Ascending aorta (tissue), 2 donors: Measurements from ENCODE around the gene LYRM4. TPM values are rescaled to one million over a fixed set of nuclear protein-coding genes. Genes with fewer than 3 reads are reported as not detected.

Source experiments
- DNase-seq, 2 donors: peaks; one replicate each; pipeline ENCODE4 v3.0.0-alpha.2; 2019; ENCODE audit warnings: low spot score in 2 of 2
- H3K27ac ChIP-seq, 2 donors: fragments of 200-600 bp; sonication (generic); one replicate each; pipeline ENCODE4 v1.5.1; 2016 to 2017; ENCODE audit warnings: mild to moderate bottlenecking in 1 of 2
- H3K27me3 ChIP-seq: fragments of 200-600 bp; sonication (generic); one replicate; pipeline ENCODE4 v1.5.1; 2017
- H3K36me3 ChIP-seq, 2 donors: fragments of 200-600 bp; sonication (generic); one replicate each; pipeline ENCODE4 v1.5.1; 2016
- H3K4me1 ChIP-seq, 2 donors: fragments of 200-600 bp; sonication (generic); one replicate each; pipeline ENCODE4 v1.5.1; 2016 to 2017; ENCODE audit warnings: mild to moderate bottlenecking in 1 of 2
- H3K4me3 ChIP-seq, 2 donors: fragments of 200-600 bp; sonication (generic); one replicate each; pipeline ENCODE4 v1.5.1; 2016 to 2017; ENCODE audit warnings: mild to moderate bottlenecking in 1 of 2
- H3K9me3 ChIP-seq, 2 donors: fragments of 200-600 bp; sonication (generic); one replicate each; pipeline ENCODE4 v1.5.1; 2016
- intact Hi-C: fragments of 100-400 bp; cut with DNase I; formaldehyde crosslinking; loops from one replicate; pipeline ENCODE4 v1.15.1; 2023
- total RNA-seq: library from RNA; depleted of rRNA; stranded (reverse); fragments of >200 nt; gene quantifications from one replicate; pipeline ENCODE4 v1.1.0, GENCODE V29; 2016
- TF ChIP-seq, protein P1 (sequence below), 3 experiments: fragments of 200-600 bp in 2 of 3; fragments of 450-650 bp in 1 of 3; sonication (generic) in 2 of 3; IDR thresholded peaks; one replicate each; pipeline ENCODE4 v1.5.1; 2016 to 2019; ENCODE audit warnings: antibody characterized with exemption in 3 of 3, mild to moderate bottlenecking in 1 of 3, moderate library complexity in 1 of 3

Gene LYRM4
- total RNA-seq, 1 donor from 2014 or later, result 10.5 TPM

DNA sequence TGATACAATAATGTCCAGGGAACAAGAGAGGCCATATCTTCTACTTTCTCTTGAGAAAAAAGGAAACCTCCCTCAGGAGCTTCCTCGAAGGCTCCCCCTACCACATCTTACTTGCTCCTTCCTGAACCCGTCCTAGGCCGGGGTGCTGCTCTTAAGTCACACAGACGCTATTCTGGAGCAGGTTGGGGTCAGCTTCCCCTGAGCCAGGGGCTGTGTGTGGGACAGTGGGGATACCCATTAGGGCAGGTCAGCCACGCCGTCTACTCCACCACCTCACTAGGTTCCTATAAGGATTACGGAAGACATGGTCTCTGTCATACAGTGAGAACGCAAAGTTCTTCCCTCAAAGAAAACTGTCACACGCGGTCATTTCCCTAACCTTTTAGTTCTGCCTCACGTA is 183.8 kb downstream of the LYRM4 start:
- no peak for DNase-seq
- H3K4me1 ChIP-seq, result no peaks in the 10 kb centered on the region
- no peaks in the 10 kb centered on the region for H3K27me3 ChIP-seq
- no peak overlapping the region for H3K27ac ChIP-seq
- H3K4me3 ChIP-seq, result no peak overlapping the region
- no peaks in the 10 kb centered on the region for H3K36me3 ChIP-seq
- TF ChIP-seq, protein P1, sequence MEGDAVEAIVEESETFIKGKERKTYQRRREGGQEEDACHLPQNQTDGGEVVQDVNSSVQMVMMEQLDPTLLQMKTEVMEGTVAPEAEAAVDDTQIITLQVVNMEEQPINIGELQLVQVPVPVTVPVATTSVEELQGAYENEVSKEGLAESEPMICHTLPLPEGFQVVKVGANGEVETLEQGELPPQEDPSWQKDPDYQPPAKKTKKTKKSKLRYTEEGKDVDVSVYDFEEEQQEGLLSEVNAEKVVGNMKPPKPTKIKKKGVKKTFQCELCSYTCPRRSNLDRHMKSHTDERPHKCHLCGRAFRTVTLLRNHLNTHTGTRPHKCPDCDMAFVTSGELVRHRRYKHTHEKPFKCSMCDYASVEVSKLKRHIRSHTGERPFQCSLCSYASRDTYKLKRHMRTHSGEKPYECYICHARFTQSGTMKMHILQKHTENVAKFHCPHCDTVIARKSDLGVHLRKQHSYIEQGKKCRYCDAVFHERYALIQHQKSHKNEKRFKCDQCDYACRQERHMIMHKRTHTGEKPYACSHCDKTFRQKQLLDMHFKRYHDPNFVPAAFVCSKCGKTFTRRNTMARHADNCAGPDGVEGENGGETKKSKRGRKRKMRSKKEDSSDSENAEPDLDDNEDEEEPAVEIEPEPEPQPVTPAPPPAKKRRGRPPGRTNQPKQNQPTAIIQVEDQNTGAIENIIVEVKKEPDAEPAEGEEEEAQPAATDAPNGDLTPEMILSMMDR (IDR thresholded peaks at IDR 0.05), result no peak
- H3K9me3 ChIP-seq, result no peaks in the 10 kb centered on the region
- intact Hi-C loops, result no loop called here

DNA sequence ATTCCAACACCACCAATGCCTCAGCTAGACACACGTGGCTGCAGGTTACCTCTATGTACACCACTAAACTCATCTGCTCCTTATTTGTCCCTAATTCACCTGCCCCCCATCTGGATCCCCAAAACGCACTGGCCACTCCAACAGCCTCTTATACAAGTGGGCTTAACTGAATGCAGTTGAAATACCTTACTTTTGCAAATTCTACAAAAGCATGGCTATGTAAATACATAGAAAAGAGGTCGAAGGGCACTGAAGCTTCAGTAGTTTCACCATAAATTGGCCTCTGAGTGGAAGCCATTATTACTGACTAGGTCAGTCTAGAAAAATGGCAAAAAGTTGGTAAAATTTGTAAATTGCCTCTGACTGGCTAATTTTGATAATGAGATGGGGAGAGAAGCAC is 186.8 kb downstream of the LYRM4 start:
- DNase-seq, result no peak
- no peaks in the 10 kb centered on the region for H3K27me3 ChIP-seq
- TF ChIP-seq, protein P1 (IDR thresholded peaks at IDR 0.05), result no peak
- no peaks in the 10 kb centered on the region for H3K36me3 ChIP-seq
- no peaks in the 10 kb centered on the region for H3K4me1 ChIP-seq
- H3K4me3 ChIP-seq, result no peak overlapping the region
- intact Hi-C loops, result no loop called here
- H3K9me3 ChIP-seq, result no peaks in the 10 kb centered on the region
- H3K27ac ChIP-seq, result no peak overlapping the region

DNA sequence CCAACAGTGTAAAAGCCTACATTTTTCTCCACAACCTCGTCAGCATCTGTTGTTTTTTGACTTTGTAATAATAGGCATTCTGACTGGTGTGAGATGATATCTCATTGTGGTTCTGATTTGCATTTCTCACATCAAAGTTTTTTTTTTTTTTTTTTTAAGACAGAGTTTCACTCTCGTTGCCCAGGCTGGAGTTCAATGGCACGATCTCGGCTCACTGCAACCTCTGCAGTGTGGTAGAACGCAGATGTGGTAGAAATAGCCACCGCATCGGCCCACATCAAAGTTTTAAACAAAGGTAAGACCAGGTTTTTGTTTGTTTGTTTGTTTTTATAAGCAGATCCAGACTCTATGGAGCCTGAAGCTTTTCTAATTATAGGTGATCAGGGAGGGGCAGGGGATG is 188.3 kb downstream of the LYRM4 start:
- TF ChIP-seq, protein P1 (IDR thresholded peaks at IDR 0.05), result no peak
- Histone ChIP-seq H3K36me3 (no peaks in the 10 kb centered on the region), H3K9me3 (peaks cover 0 to under 1% of the 10 kb centered on the region in 2 donors), H3K27me3 (no peaks in the 10 kb centered on the region), H3K4me1 (no peaks in the 10 kb centered on the region), H3K27ac (no peak overlapping the region), H3K4me3 (no peak overlapping the region)
- DNase-seq, result no peak
- intact Hi-C loops, result no loop called here

DNA sequence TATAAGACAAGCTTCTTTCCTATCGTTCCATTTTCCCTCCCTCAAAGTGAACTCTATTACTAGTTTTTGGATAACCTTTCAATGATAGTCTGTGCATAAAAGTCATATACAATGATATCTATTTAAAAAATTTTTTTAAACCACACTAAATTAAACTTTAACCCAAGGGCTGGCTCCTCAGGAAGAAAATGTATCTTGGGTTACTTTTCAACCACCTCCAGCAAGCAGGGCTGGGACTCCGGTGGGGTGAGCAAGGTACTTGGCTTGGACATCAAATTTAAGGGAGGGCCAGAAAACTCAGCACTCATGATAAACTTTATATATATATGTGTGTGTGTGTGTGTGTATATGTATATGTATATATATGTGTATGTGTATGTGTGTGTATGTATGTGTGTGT is 189.5 kb downstream of the LYRM4 start:
- no peaks in the 10 kb centered on the region for H3K36me3 ChIP-seq

DNA sequence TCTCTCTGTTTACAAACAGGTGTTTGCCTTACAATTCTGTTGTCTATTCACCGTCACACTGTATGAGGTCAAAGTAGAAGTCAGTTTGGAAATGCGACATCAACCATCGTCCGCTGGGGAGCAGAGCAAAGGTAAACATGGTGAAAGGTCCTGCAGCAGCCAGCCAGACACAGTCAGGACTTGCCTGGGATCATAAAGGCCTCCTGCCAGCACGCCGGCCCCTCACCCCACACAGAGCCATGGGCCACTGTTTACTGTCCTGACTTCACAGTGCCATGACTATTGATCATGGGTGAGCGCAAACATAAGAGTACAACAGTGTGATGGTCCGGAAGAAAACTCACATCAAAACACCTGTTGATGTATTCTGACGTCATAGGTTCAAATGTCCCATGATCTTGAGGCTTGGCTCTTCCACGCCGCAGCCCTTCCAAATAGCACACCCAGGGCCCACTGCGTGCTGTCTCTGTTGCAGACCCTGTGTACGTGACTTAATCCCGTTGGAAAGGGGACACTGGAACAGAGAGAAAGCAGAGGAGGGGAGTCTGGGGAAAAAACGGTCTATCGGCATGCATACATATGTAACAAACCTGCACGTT is 192.5 kb downstream of the LYRM4 start:
- no peaks in the 10 kb centered on the region for H3K36me3 ChIP-seq
- intact Hi-C loops, result no loop called here
- TF ChIP-seq, protein P1 (IDR thresholded peaks at IDR 0.05), result no peak
- no peak for DNase-seq
- no peak overlapping the region for H3K27ac ChIP-seq
- H3K4me3 ChIP-seq, result no peak overlapping the region
- H3K9me3 ChIP-seq, result peaks cover 0 to 4% of the 10 kb centered on the region in 2 donors
- H3K27me3 ChIP-seq, result no peaks in the 10 kb centered on the region
- no peaks in the 10 kb centered on the region for H3K4me1 ChIP-seq

More for the DNA sequence above, 189.5 kb downstream of the LYRM4 start:
- intact Hi-C loops, result no loop called here
- Histone ChIP-seq H3K9me3 (peaks cover 0 to 4% of the 10 kb centered on the region in 2 donors), H3K4me1 (no peaks in the 10 kb centered on the region), H3K4me3 (no peak overlapping the region), H3K27me3 (no peaks in the 10 kb centered on the region), H3K27ac (no peak overlapping the region)
- TF ChIP-seq, protein P1 (IDR thresholded peaks at IDR 0.05), result no peak
- DNase-seq, result no peak

DNA sequence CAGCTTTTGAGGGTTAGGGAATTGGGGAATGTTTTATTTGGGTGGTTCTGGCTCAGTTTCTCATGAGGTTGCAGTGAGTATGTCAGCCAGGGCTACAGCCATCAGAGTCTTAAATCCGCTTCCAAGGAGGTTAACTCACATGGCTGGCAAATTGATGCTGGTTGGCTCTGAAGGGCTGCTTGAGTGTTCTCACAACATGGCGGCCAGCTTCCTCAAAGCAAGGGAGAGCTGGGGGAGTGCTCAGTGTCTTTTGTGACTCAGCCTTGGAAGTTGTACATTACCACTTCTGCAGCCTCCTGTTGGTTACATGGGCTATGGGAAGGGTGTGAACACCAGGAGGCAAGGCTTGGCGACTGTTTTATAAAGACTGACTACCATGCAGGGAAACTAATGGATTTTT is 193.4 kb downstream of the LYRM4 start:
- DNase-seq, result no peak
- H3K4me1 ChIP-seq, result no peaks in the 10 kb centered on the region
- peaks cover 0 to 4% of the 10 kb centered on the region in 2 donors for H3K9me3 ChIP-seq
- no peak overlapping the region for H3K4me3 ChIP-seq
- TF ChIP-seq, protein P1 (IDR thresholded peaks at IDR 0.05), result no peak
- intact Hi-C loops, result no loop called here
- no peaks in the 10 kb centered on the region for H3K27me3 ChIP-seq
- no peaks in the 10 kb centered on the region for H3K36me3 ChIP-seq
- H3K27ac ChIP-seq, result no peak overlapping the region
